HL-60/S4 (cell line): ENCODE results near the gene ASB2.

Source experiments
- in situ Hi-C: fragments of 300-500 bp; cut with MboI; formaldehyde crosslinking; loops from 2 replicates; pipeline ENCODE4 v1.14.3; 2022; ENCODE audit warnings: low sequenced_read_pairs

Gene ASB2

DNA sequence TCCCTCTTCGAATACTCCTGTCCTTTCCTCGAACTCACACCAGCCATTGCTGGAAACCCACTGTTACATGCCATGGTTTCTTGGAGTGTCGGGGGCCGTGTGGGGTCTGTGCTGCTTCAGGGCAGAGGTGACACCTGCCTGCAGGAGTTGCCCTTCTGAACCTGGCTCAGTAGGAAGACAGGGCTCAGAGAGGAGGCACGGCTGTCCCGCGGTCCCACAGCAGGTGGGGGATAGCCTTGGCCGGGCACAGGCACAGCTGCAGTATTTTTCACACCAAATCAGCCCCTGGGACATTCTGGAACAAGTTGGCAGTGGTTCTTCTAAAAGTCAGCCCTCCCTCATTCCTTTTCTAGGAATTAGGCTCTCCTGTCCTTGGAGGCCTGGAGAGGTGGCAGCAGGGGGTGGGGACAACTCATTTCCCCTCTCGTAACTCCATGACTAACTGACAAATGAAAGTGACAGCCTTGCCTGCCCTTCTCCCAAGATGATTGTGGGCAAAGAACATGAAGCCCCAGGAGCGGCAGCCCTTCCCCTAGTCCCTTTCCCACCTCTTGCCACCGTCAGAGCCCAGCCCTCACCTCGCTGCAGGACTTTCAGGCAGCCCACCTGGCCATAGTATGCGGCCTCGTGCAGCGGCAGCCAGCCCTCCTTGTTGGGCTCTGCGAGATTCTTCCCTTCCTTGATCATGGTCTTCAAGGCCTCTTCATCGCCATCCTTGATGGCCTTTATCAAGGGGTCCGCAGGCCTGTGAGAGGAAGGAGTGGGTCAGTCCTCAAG lies 22.4 kb downstream of the ASB2 start:
- in situ Hi-C loops = loop anchor here (25.0 kb wide), 1 partner anchor 1558 kb away; the partner anchor contains the start of gene SYNE3

DNA sequence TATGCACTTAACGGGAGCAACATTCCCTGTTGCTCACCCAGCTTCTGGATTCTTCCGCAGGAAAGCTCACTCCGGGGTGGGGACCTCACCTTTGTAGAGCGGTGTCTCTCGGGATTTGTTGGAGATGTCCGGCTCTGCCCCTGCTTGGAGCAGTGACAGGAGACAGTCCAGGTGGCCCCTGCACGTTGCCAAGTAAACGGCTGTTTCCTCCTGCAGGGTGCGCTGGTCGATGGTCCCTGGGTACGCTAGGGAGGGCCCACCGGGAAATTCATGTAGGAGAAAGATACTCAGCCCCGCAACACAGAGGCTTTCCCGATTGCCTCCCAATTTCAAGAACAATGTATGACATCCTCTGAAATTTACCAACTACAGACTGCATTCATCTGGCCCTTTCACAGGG lies 23.1 kb downstream of the ASB2 start:
- in situ Hi-C loops = loop anchor here (25.0 kb wide), 1 partner anchor 1559 kb away; the partner anchor contains the start of gene SYNE3

DNA sequence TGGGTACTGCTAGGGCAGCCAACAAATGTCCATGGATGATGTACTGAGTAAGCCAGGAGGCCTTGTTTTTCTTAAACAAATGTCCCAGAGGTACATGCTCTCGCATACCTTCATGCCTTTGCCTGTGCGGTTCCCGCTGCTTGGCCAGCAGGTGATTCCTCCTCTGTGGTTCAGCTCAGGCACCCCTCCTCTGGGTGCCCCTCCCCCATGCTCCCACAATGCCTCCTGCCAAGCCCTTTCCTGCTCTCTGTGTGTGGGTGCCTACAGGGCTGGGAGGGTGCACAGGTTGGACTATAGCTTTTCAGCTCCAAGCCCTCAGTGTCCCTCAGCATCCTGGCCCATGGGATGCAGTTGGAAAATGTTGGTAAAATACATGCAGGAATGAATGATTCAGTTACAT lies 23.5 kb downstream of the ASB2 start:
- in situ Hi-C loops = loop anchor here (25.0 kb wide), 1 partner anchor 1559 kb away; the partner anchor contains the start of gene SYNE3

DNA sequence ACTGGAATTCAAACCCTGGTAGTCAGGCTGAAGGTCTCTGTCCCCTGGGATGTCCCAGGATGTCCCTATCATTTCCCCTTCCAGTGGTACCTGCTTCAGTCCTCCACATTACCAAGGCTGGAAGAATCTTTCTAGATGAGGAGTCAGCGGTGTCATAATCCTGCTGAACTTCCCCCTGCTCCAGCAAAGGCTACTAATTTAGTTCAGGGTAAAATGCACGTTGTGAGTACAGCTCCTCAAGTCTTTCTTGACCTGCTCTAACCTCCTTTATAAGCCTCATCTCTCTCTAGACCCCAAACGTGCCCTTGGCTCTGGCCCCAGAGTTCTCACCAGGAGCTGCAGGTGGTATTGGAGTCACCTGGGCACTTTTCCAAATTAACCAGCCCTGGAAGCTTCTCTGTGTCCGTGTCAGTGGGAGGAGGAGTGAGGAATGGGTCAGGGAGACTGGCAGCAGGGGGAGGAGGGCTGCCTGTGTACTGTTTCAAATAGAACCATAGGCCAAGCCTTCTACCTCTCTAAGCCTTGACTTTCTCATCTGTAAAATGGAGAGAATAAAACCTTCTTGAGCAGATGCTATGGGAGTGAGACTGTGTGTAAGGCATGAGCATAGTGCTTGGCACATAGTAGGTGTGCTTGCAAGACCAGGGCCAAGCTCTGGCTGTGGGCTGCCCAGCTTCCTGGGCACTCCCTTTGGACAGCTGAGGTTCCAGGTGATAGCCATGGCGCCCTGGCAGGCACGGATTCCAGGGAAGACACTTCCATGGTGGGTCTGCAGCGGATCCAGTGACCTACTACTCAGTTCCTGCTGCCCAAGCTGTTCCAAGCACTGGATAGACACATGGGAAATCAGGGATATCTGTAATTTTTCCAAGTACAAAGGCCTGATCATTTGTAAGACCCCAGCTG lies 24.5 kb downstream of the ASB2 start:
- in situ Hi-C loops = loop anchor here (25.0 kb wide), 1 partner anchor 1560 kb away; the partner anchor contains the start of gene SYNE3

DNA sequence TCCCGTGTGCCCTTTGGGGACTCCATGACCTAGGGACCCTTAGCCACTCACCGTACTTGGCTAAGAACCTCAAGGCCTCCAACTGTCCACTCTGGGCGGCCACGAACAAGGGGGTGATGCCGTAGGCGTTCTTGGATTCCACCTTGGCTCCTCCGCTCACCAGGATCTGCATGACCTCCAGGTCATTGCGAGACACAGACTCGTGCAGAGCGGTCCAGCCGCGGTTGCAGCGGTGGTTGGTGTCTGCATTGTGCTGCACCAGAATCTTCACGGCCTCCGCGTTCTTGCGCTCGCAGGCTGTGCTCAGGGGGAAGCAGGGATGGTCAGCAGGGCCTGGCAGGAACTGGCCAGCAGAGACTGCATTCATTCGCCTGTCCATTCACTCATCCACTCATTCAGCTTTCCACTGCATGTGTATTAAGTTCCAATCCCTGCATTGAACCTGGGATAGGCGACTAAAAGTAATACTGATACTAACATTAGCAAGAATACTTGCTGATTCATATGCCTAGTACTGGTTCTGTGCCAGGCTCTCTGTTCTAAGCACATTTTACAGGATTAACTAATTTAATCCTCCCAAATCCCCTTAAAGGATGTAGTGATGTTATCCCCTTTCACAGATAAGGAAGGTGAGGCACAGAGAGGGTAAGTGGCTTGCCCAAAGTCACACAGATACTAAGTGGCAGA lies 25.3 kb downstream of the ASB2 start:
- in situ Hi-C loops = loop anchor here (25.0 kb wide), 1 partner anchor 1561 kb away; the partner anchor contains the start of gene SYNE3

DNA sequence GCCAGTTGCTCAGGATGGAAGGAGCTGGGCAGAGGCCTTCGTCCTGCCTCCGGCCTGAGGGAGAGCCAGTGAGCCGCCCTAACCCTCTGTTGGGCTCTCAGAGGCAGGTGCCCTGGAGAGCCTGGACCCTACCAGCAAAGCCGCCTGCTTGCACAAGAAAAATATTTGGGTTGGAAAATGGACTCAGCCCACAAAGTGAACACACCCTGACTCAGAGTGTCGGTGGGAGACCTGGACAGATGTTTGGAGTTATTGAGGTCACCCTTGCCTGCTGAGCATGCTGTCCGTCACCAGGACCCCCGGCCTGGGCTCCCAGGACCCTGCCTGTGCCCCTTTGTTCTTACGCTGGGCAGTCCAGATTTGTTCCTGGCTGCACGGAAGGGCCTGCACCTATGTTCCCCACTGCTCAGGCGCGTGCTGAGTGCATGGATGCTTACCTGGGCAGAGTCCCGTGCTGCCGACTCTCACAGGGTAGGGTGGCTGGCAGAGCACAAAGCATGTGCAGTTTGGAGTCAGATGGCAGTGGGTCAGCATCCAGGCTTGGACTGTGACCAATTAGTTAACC lies 26.8 kb downstream of the ASB2 start:
- in situ Hi-C loops = loop anchor here (25.0 kb wide), 1 partner anchor 1563 kb away; the partner anchor contains the start of gene SYNE3

DNA sequence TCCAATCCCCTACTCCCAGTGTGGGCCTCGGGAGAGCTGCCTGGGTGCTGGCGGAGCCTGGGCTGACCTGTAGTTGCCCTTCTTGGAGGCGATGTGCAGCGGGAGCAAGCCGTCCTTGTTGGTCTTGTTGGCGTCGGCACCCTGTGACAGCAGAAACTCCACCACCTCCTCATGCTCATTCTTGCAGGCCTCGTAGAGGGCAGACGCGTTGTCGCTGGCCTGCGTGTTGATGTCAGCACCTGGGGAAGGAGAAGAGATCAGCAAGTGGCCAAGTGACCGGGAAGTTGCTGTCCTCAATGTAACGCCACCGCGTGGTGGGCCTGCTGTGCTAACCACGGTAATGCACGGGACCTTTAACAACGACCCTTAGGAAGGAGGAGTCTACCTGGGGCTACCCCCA lies 29.1 kb downstream of the ASB2 start:
- in situ Hi-C loops = no loop called here

DNA sequence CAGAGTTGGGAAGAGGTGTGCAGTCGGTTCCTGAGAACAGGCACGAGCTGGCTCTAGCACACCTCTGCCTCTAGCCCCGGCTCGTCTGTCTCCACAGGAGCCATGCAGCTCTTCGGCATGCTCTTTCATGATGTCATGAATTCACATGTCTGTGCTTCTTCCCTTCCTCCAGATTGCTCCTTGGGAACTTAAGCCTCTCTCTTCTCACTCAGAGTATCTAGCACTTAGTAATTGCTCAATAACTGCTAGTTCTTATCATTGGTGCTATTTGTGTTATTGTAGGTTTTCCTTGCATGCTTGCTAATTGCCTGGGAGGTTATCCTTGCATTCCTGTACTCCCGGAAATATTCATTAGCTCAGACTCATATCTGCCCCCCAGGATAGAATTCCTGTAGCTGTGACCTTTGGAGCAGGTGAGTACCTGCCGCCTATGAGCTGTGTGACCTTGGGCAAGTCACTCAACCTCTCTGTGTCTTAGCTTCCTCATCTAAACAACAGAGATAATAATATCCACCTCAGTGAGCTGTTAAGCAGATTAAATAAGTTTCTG lies 29.8 kb downstream of the ASB2 start:
- in situ Hi-C loops = no loop called here

DNA sequence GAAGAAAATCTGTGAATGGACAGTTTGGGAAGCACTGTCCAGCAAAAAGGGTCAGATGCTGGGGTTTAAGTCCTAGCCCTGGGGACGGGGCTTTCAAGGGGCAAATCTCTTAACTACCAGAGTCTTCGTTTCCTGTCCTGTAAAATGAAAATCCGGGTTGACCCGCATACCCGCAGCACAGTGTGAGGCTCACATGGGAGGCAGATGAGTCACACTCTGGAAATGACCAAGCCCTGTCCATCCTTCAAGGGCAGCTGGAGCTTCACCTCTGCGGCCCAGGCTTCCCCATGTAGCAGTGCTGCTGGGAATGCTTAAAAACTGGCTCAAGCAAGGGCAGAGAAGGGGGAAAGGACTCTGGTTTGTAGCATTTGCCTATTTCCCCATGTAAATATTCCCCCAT lies 30.3 kb downstream of the ASB2 start:
- in situ Hi-C loops = no loop called here

DNA sequence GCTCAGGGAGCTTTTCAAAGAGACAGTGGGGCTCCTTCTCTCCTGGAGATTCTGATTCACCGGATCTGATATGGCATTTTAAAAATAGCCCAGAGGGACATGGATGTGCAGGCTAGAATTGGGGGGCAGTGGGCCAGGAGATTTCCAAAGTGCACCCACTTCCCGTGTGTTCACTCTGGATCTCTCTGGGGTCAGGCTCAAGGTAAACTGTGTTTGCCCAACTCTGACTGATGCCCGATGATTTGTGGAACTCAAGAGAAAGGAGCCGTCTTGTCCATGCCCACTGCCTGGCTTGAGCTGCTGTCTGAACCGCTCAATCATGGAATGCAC lies 31.3 kb downstream of the ASB2 start:
- in situ Hi-C loops = no loop called here

DNA sequence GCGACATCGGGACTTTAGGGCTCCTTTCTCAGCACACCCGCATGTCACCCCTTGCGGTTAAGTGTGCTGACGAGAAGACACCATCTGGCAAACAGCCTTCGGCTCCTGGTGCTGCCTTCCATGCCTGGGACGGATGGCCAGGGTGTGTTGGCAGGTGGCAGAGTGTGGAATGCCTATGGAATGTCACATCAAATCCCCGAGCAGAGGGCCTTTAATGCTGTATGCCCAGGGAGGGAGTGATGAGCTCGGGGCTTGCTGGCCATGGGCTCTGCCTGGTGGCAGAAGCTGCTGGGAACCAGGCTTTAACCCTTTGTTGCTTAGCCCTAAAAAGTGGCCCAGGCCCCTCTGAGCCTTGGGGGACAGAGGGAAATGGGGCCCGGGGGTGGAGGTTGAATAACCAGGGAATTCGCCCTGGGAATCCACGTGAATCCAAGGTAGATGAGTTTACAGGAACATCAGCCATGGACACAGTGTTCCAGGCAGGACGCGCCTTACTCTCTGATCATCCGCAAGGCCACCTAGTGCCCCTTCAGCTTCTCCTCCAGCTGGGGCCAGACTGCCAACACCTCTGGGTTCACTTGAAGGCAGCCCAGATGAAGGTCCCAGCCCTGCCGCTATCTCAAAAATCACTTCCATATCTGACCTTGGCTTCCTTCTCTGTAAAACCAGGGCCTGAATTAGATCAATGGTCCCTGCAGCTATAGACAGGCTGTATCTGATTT lies 31.9 kb downstream of the ASB2 start:
- in situ Hi-C loops = loop anchor here (5.0 kb wide), 1 partner anchor 58 kb away; no protein-coding TSS in a partner anchor

DNA sequence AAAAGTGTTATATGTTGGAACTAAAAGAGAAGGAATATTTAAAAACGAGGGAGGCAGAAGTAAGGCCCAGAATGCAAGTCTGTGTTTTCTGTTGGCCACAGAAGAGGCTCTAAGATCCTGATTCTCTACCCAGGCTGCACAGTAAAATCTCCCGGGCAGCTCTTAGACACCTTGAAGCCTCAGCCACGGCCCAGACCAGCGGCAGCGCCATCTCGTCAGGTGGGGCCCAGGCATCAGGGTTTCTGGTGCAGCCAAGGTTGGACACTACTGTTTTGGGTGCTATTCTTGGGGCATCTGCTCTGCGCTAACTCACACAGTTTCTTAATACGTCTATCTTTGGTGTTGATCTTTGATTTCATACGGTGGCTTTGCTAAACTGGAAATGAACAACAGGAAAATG lies 32.4 kb downstream of the ASB2 start:
- in situ Hi-C loops = loop anchor here (5.0 kb wide), 1 partner anchor 58 kb away; no protein-coding TSS in a partner anchor

DNA sequence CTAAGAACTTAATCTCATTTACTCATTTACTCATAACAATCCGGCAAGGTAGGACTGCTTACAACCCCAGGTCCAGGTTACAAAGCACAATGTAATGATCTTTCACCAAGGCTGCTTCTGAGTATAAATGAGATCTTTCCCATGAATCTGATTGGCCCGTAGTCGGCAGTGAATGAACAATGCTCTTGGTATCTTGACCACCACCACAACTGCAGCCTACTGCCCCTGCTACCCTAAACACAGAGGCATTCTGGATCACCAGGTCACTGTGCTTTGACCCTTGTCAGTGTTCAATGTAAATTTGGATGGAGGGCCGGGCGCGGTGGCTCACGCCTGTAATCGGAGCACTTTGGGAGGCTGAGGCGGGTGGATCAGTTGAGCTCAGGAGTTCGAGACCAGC lies 33.3 kb downstream of the ASB2 start:
- in situ Hi-C loops = loop anchor here (5.0 kb wide), 1 partner anchor 59 kb away; no protein-coding TSS in a partner anchor

DNA sequence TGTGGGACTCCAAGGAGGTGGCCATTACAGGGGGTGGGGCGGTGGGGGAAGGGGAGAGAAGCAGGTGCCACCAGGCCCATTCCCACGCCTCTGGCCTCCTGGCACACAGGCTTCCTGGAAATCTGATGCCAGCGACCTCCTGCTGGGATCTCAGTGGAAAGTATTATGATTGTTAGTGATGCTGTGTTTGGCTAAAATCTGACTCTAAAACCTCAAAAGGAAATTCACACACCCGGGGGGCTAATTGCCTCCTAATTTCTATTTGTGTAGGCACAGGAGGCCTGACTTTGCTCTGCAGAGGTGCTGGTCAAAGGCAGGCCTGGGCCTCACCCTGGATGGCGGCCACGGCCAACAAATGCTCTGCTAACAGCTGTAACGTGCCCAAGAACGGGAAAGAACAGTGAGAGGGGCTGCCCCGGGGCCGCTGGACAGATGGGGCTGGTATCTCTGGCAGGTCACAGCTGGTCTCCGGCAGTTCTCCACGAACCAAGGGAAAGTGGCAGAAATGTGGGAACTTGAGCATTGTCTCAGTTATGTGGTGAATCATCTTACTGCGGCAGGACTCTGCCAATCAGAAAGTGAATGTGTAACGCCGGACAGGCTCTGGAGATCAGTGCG lies 35.0 kb downstream of the ASB2 start:
- in situ Hi-C loops = loop anchor here (5.0 kb wide), 1 partner anchor 61 kb away; no protein-coding TSS in a partner anchor

DNA sequence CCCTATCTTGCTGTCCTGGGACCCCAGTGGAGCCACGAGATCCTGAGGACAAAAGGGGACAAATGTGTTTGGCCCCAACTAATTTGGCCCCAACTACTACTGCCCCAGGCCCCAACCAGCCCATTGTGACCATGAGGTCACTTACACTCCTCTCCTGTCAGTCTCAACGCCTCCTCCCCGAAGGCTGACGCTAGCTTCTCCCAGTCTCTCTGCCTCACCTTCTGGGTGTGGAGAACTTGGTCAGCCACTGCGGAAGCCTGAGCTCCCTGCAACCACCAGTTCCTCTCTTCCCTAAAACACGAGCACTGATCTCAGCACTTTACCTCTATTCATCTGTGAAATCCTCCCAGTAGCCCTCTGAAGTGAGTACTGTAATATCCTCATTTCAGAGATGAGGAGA lies 35.9 kb downstream of the ASB2 start:
- in situ Hi-C loops = loop anchor here (5.0 kb wide), 1 partner anchor 62 kb away; no protein-coding TSS in a partner anchor

DNA sequence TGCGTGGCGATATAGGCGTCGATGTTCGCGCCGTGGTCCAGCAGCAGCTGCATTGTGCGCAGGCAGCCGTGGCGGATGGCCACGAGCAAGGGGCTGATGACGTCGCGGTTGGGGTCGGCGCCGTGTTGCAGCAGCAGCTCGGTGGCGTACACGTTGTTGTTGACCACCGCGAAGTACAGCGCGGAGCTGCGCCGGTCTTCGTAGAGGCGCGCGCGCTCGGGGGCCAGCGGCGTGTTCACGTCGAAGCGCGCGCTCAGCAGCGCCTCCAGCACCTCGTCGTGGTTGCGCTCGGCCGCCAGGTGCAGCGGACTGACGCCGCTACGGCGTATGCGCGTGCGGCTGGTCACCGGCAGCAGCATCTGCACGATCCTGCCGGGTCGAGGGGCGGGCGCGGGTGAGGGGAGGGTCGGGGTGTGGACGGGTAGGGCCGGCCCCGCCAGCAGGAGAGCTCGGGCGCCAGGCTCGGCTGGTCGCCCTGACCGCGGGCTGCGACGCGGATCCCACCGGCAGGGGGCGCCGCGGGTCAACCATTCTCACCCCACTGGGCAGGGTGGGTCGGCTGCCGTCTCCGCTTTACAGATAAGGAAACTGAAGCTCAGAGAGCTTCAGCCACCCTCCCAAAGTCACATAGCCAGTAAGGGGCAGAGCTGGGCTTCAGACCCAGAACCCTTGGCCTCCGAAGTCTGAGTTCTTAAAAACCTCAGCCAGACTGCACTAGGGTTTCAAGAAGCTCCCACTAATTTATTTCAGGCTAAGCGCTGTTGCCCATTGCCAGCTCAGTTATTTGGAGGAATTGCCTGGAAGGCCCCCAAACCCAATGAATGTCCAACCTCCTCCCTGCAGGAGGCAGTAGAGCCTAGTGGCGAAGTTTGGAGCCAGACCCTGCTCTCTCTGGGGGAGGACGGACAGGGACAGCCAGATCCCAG lies 36.8 kb downstream of the ASB2 start:
- in situ Hi-C loops = loop anchor here (5.0 kb wide), 1 partner anchor 63 kb away; no protein-coding TSS in a partner anchor

DNA sequence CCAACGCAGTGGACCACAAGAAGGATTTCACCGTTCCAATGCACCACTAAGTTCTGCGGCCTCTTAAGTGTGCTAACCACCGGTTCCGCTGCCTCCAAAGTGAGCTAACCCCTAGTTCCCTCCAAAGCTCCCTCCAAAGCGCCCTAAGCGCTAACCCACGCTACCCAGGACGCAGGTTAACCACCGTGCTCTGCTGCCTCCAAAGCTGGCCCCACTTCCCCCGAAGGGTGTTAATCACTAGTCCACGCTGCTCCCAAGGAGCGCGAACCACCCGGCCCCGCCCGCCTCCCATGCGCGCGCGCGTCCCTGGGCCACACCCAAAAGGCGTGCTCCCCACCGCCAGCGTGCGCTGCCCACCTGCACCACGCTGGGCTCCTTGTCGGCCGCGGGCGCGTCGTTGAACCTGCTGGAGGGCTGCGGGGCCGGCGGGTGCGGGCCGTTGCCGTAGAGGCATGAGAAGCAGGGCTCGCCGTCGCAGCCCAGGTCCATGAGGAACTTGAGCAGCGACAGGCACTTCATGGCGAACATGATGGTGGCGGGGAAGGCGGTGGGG lies 37.5 kb downstream of the ASB2 start:
- in situ Hi-C loops = no loop called here

DNA sequence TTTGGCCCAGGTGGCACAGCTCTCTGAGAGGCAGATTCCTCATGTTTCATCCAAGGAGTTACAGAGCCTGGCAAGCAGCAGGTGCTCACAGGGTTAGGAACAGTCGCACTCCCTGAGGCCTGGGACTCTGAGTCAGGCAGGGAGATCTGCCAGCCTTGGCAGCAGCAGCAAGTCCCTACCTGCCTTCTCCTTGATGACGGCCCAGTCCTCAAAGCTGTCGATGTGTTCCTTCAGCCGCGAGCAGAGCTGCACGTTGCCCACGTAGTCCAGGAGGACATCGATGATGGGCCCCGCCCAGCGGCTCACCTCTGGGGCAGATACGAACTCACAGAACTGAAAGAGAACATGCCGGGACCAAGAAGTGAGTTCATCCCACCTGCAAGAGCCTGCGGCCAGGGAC lies 38.9 kb downstream of the ASB2 start:
- in situ Hi-C loops = no loop called here
